ENCODE data around the gene PPP1R27.

GRCh38 chr17:81870981-81871386 is 36.1 kb upstream of the PPP1R27 start, which contains the start of gene ARHGDIA:
- no peak for TF ChIP-seq KAT2B (IDR thresholded peaks at IDR 0.05; ENCODE audit: low read depth, low read length)
- TF ChIP-seq, protein P1, sequence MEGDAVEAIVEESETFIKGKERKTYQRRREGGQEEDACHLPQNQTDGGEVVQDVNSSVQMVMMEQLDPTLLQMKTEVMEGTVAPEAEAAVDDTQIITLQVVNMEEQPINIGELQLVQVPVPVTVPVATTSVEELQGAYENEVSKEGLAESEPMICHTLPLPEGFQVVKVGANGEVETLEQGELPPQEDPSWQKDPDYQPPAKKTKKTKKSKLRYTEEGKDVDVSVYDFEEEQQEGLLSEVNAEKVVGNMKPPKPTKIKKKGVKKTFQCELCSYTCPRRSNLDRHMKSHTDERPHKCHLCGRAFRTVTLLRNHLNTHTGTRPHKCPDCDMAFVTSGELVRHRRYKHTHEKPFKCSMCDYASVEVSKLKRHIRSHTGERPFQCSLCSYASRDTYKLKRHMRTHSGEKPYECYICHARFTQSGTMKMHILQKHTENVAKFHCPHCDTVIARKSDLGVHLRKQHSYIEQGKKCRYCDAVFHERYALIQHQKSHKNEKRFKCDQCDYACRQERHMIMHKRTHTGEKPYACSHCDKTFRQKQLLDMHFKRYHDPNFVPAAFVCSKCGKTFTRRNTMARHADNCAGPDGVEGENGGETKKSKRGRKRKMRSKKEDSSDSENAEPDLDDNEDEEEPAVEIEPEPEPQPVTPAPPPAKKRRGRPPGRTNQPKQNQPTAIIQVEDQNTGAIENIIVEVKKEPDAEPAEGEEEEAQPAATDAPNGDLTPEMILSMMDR (IDR thresholded peaks at IDR 0.05 in 2 of 3, conservative IDR thresholded peaks at IDR 0.05 in 1 of 3; ENCODE audit: insufficient read depth in 2 of 3, low read depth in 1 of 3, low read length in 3 of 3) = no peak
- no peak for TF ChIP-seq MEF2D (tag; conservative IDR thresholded peaks at IDR 0.05; ENCODE audit: low read depth)
- TF ChIP-seq RBM25 (IDR thresholded peaks at IDR 0.05; ENCODE audit: low read depth, low read length, severe bottlenecking) = no peak
- no peak for TF ChIP-seq MAFK (IDR thresholded peaks at IDR 0.05; ENCODE audit: low read length)
- TF ChIP-seq, protein P2, sequence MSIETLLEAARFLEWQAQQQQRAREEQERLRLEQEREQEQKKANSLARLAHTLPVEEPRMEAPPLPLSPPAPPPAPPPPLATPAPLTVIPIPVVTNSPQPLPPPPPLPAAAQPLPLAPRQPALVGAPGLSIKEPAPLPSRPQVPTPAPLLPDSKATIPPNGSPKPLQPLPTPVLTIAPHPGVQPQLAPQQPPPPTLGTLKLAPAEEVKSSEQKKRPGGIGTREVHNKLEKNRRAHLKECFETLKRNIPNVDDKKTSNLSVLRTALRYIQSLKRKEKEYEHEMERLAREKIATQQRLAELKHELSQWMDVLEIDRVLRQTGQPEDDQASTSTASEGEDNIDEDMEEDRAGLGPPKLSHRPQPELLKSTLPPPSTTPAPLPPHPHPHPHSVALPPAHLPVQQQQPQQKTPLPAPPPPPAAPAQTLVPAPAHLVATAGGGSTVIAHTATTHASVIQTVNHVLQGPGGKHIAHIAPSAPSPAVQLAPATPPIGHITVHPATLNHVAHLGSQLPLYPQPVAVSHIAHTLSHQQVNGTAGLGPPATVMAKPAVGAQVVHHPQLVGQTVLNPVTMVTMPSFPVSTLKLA (conservative IDR thresholded peaks at IDR 0.05) = no peak
